Measurements from ENCODE around the gene NPR1. TPM values are rescaled to one million over a fixed set of nuclear protein-coding genes. Genes with fewer than 3 reads are reported as not detected.

Gene NPR1
- 0.72 and 0.92 TPM in 2 replicates for total RNA-seq

GRCh38 chr1:153678519-153679336 is at the start of gene NPR1:
Gene NPR1 (plus strand): TSS chr1:153678688. CDS start chr1:153679109, 421 bp downstream.
- DNase-seq (ENCODE audit: low read depth), result no peak
- TF ChIP-seq, protein P1, sequence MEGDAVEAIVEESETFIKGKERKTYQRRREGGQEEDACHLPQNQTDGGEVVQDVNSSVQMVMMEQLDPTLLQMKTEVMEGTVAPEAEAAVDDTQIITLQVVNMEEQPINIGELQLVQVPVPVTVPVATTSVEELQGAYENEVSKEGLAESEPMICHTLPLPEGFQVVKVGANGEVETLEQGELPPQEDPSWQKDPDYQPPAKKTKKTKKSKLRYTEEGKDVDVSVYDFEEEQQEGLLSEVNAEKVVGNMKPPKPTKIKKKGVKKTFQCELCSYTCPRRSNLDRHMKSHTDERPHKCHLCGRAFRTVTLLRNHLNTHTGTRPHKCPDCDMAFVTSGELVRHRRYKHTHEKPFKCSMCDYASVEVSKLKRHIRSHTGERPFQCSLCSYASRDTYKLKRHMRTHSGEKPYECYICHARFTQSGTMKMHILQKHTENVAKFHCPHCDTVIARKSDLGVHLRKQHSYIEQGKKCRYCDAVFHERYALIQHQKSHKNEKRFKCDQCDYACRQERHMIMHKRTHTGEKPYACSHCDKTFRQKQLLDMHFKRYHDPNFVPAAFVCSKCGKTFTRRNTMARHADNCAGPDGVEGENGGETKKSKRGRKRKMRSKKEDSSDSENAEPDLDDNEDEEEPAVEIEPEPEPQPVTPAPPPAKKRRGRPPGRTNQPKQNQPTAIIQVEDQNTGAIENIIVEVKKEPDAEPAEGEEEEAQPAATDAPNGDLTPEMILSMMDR (conservative IDR thresholded peaks at IDR 0.05; ENCODE audit: low read depth, low read length), result no peak
- H3K4me3 ChIP-seq (ENCODE audit: low read depth, low read length), result peak within 1 kb of the TSS; percentile 71

DNA sequence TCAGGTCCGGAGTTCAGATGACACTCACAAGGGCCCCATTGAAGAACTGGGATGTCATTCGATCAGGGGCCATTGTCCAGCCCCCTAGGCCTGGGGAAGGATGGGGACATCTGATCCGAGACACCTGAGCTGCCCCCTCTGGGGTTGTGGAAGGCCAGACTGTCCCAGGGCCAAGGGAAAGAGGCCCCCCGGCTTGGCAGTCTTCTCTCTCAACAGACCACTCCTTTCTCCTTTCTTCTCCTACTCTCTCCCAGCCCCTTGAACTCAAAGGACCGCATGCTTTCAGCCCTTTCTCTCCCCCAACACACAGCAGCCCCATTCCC is 49.2 kb upstream of the NPR1 start:
- TF ChIP-seq, protein P1 (conservative IDR thresholded peaks at IDR 0.05; ENCODE audit: low read depth, low read length), result no peak

DNA sequence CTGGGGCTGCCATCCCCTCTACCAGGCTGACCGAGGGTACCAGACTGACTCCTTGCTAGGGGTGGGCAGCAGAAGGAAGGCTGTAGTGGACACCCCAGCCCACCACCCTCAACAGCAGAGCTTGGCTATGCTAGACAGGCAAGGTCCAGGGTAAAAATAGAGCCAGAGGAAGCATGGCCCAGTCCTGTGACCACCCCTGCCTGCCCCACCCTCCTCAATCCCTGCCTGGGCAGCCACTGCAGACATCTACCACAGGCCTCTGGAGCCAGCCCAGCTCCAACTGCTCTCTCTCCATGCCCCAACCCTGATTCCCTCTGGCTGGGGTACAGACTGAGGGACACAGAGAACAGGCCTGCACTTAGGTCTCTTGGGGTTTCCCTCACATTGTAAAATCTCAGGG is 48.5 kb upstream of the NPR1 start:
- H3K4me3 ChIP-seq (ENCODE audit: low read depth, low read length), result peak overlapping the region; percentile 87
- no peak for DNase-seq (ENCODE audit: low read depth)
- TF ChIP-seq, protein P1 (conservative IDR thresholded peaks at IDR 0.05; ENCODE audit: low read depth, low read length), result no peak

More for the DNA sequence above, 49.2 kb upstream of the NPR1 start:
- DNase-seq (ENCODE audit: low read depth), result no peak
- H3K4me3 ChIP-seq (ENCODE audit: low read depth, low read length), result peak overlapping the region; percentile 87

DNA sequence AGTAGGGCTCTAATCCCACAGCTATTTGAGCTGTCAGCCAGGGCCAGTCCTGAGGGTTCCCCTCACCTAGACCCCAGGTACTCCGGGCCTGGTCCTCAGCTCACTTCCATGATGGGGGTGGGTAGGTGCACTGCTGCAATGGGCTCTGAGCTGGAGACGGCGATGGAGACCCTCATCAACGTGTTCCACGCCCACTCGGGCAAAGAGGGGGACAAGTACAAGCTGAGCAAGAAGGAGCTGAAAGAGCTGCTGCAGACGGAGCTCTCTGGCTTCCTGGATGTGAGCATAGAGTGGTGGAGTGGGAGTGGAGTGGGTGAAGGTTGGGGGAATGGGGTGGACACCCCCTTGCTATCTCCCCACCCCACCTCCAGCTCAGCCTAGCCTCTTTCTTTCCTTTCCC is 48.1 kb upstream of the NPR1 start:
- H3K4me3 ChIP-seq (ENCODE audit: low read depth, low read length), result peak overlapping the region; percentile 87
- TF ChIP-seq, protein P1 (conservative IDR thresholded peaks at IDR 0.05; ENCODE audit: low read depth, low read length), result no peak
- no peak for DNase-seq (ENCODE audit: low read depth)

DNA sequence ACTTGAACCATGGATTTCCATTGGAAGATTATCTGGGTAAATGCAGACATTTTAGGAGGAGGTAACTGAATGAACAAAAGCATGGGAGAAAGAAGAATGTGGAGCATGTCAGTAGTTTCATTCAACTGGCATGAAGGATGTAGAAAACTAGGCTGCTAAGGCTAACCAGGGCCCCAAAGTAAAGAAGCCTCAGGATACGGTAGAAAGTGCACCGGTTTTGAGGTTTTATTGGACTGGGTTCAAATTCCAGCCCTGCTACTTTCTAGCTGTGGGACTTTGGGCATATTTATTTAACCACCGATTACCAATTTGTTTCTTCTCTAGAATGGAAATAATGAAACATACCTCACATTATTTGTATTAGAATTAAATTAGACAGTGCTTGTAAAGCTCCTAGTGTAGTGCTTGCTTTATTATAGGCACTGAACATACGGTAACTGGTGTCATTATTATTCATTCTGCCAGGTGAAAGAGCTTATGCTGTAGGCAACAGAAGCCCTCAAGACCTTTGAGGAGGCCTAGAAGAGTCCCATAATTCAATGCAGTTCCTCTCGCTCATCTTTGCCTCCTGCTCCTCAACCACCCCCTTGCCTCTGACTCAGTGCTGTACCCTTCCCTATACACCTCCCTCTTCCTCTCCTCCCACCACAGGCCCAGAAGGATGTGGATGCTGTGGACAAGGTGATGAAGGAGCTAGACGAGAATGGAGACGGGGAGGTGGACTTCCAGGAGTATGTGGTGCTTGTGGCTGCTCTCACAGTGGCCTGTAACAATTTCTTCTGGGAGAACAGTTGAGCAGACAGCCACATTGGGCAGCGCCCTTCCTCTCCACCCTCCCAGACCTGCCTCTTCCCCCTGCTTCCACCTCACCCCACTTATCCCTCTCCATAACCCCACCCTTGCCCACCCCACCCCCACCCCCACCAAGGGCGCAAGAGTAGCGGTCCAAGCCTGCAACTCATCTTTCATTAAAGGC is 47.2 kb upstream of the NPR1 start:
- peak overlapping the region; percentile 87 for H3K4me3 ChIP-seq (ENCODE audit: low read depth, low read length)
- no peak for DNase-seq (ENCODE audit: low read depth)
- TF ChIP-seq, protein P1 (conservative IDR thresholded peaks at IDR 0.05; ENCODE audit: low read depth, low read length), result no peak

GRCh38 chr1:153633161-153633753 is 45.2 kb upstream of the NPR1 start:
- no peak for DNase-seq (ENCODE audit: low read depth)

More at GRCh38 chr1:153633161-153633753, 45.2 kb upstream of the NPR1 start:
- H3K4me3 ChIP-seq (ENCODE audit: low read depth, low read length), result peak overlapping the region; percentile 97
- TF ChIP-seq, protein P1 (conservative IDR thresholded peaks at IDR 0.05; ENCODE audit: low read depth, low read length), result no peak

All from epithelial cell of proximal tubule (primary cell).